Endothelial cell of umbilical vein (primary cell): ENCODE results near the gene SEPTIN5. TPM values are rescaled to one million over a fixed set of nuclear protein-coding genes. Genes with fewer than 3 reads are reported as not detected.

ENCODE experiments used
- BruUV-seq: library from RNA; stranded (reverse); fragments of 400-500 nt; replicated peaks from 2 replicates; lab custom pipeline; 2021; lab: Mats Ljungman, UMichigan
- CTCF ChIA-PET: fragments of 300-600, 350-600 bp; sonication (Branson Sonifier 250); formaldehyde crosslinking; loops from one replicate; lab custom pipeline; 2021; ENCODE audit warnings: antibody characterized with exemption, inconsistent platforms; lab: Charles Lee
- POLR2A ChIA-PET: fragments of 300-600, 350-600 bp; sonication (Branson Sonifier 250); formaldehyde crosslinking; loops from one replicate; lab custom pipeline; 2021; ENCODE audit warnings: antibody characterized with exemption, inconsistent platforms; lab: Charles Lee
- DNase-seq: peaks from one replicate; pipeline ENCODE4 v3.0.0-alpha.2; 2011; ENCODE audit warnings: low read depth, low spot score
- FAIRE-seq: peaks from 2 replicates; lab custom pipeline; 2011; peaks lifted over from hg19 to GRCh38; lab: Jason Lieb, UNC
- H2AFZ ChIP-seq: 2 replicates; pipeline ENCODE4 v1.6.0; 2012; ENCODE audit warnings: low read depth, low read length, control low read depth, inconsistent platforms
- H3K27ac ChIP-seq: 2 replicates; pipeline ENCODE4 v1.5.1; 2011; ENCODE audit warnings: low read depth, mild to moderate bottlenecking, control low read depth, low read length, moderate library complexity; ENCODE audit not compliant: insufficient read depth
- H3K27me3 ChIP-seq, 2 experiments: 2 replicates each; pipeline versions ENCODE4 v1.6.0 to v1.6.1; 2011; ENCODE audit warnings: low read length in 2 of 2, mixed read lengths in 1 of 2; ENCODE audit not compliant: control insufficient read depth in 2 of 2, insufficient read depth in 2 of 2
- H3K36me3 ChIP-seq, 2 experiments: 2 replicates in 1 of 2; 3 replicates in 1 of 2; pipeline ENCODE4 v1.5.1; 2011; ENCODE audit warnings: low read length in 2 of 2, mild to moderate bottlenecking in 1 of 2, moderate library complexity in 1 of 2; ENCODE audit not compliant: control insufficient read depth in 2 of 2, insufficient read depth in 2 of 2; ENCODE audit errors: extremely low read depth in 1 of 2
- H3K4me1 ChIP-seq: 3 replicates; pipeline ENCODE4 v1.5.1; 2011; ENCODE audit warnings: mild to moderate bottlenecking, low read length; ENCODE audit not compliant: control insufficient read depth, insufficient read depth; ENCODE audit errors: extremely low read depth
- H3K4me2 ChIP-seq: 2 replicates; pipeline ENCODE4 v1.6.1; 2011; ENCODE audit warnings: low read length, control low read depth, mixed read lengths; ENCODE audit not compliant: insufficient read depth
- H3K4me3 ChIP-seq, 3 experiments: fragments of 200-600 bp in 1 of 3; sonication (generic), shearing (Covaris generic) in 1 of 3; replicated peaks in 1 of 3; 2 replicates each; pipeline ENCODE4 v1.5.1; 2011 to 2016; ENCODE audit warnings: control low read depth in 3 of 3, low read length in 3 of 3, mild to moderate bottlenecking in 2 of 3, inconsistent platforms in 1 of 3, low read depth in 1 of 3, moderate library complexity in 1 of 3; ENCODE audit not compliant: insufficient read depth in 1 of 3
- H3K79me2 ChIP-seq: 2 replicates; pipeline ENCODE4 v1.6.0; 2012; ENCODE audit warnings: low read length, inconsistent platforms; ENCODE audit not compliant: control insufficient read depth, insufficient read depth
- H3K9ac ChIP-seq: replicated peaks from 2 replicates; pipeline ENCODE3; 2011; ENCODE audit warnings: low read length, control low read depth; ENCODE audit not compliant: insufficient read depth; ENCODE audit errors: extremely low read depth
- H3K9me1 ChIP-seq: replicated peaks from 3 replicates; pipeline ENCODE4 v1.6.0; 2011; ENCODE audit warnings: mild to moderate bottlenecking, low read length; ENCODE audit not compliant: control insufficient read depth, insufficient read depth; ENCODE audit errors: extremely low read depth
- H3K9me3 ChIP-seq: replicated peaks from 2 replicates; pipeline ENCODE4 v1.5.1; 2012; ENCODE audit warnings: low read length, inconsistent platforms; ENCODE audit not compliant: control insufficient read depth, insufficient read depth
- H4K20me1 ChIP-seq: replicated peaks from 2 replicates; pipeline ENCODE3; 2011; ENCODE audit warnings: mild to moderate bottlenecking, low read length; ENCODE audit not compliant: control insufficient read depth, insufficient read depth; ENCODE audit errors: extremely low read depth
- EZH2 ChIP-seq: IDR thresholded peaks from 2 replicates; pipeline ENCODE4 v1.6.1; 2012; ENCODE audit warnings: borderline replicate concordance, low read depth, mild to moderate bottlenecking, moderate library complexity, low read length, inconsistent platforms; ENCODE audit not compliant: severe bottlenecking
- JUN ChIP-seq: IDR thresholded peaks from 2 replicates; pipeline ENCODE4 v1.6.1; 2011; ENCODE audit warnings: borderline replicate concordance, low read depth; ENCODE audit not compliant: insufficient read length, insufficient read depth
- MAX ChIP-seq: IDR thresholded peaks from 2 replicates; pipeline ENCODE4 v1.6.1; 2011; ENCODE audit not compliant: insufficient read depth, insufficient read length
- dilution Hi-C: fragments of 300-500 bp; cut with MboI; formaldehyde crosslinking; loops from one replicate; pipeline ENCODE4 v1.15.0; 2019; ENCODE audit warnings: low sequenced_read_pairs; ENCODE audit not compliant: extremely low pct_ligation_motif_present
- intact Hi-C: fragments of 100-400 bp; cut with micrococcal nuclease; formaldehyde crosslinking; loops from one replicate; pipeline ENCODE4 v1.10.0; 2022
- polyA plus RNA-seq, 4 experiments: library from polyadenylated mRNA; depleted of rRNA in 3 of 4; stranded (reverse) in 3 of 4; unstranded in 1 of 4; fragments of >200 nt; gene quantifications; 2 replicates each; pipeline versions ENCODE4 v1.2.1 to v1.2.3, GENCODE V29; 2011 to 2012; ENCODE audit warnings: missing spikeins in 1 of 4
- total RNA-seq: library from RNA; stranded (reverse); gene quantifications from 2 replicates; pipeline ENCODE4 v1.2.3, GENCODE V29; 2021

SEPTIN5 gene
- total and polyA plus RNA-seq, 2 donors (not counting 3 experiments of a cell fraction or from before 2014, with no cell fraction given): 31.1 to 35.8 TPM

GRCh38 chr22:19715188-19715930, 1.1 kb downstream of the SEPTIN5 start:
- H4K20me1 ChIP-seq: no peaks in the 10 kb centered on the region
- H3K4me1 ChIP-seq: peaks cover 18% of the 10 kb centered on the region
- H3K4me3 ChIP-seq: peak overlapping the region in 2 of 3 experiments; percentile 52 to 69
- no peaks in the 10 kb centered on the region for H3K79me2 ChIP-seq
- dilution Hi-C loops (no loop called here), intact Hi-C loops (loop anchor here (10.0 kb wide), 1 partner anchor 241 kb away; the partner anchor contains the start of genes CDC45 and UFD1)
- POLR2A ChIA-PET: no interaction called here
- H3K27me3 ChIP-seq: no peaks in the 10 kb centered on the region
- peaks cover 0 to 7% of the 10 kb centered on the region in 2 experiments for H3K36me3 ChIP-seq
- H2AFZ ChIP-seq: no peak overlapping the region
- DNase-seq (no peak), FAIRE-seq (no peak)
- no peak overlapping the region for H3K9ac ChIP-seq
- H3K9me3 ChIP-seq: no peaks in the 10 kb centered on the region
- CTCF ChIA-PET: interaction anchor here (1.2 to 2.8 kb wide), 3 partner anchors 8 to 219 kb away, joined by 3 to 14 read pairs (median 8); partner anchors contain the start of gene GP1BB
- peak overlapping the region; percentile 59 for H3K4me2 ChIP-seq
- BruUV-seq: no TSS peak
- no peak overlapping the region for H3K27ac ChIP-seq
- TF ChIP-seq JUN: no peak
- H3K9me1 ChIP-seq: no peaks in the 10 kb centered on the region

GRCh38 chr22:19716041-19716828, 1.9 kb downstream of the SEPTIN5 start:
- ChIA-PET CTCF (interaction anchor here (0.6 to 2.8 kb wide), 7 partner anchors 14 to 416 kb away, joined by 3 to 14 read pairs (median 4); no protein-coding TSS in a partner anchor), POLR2A (no interaction called here)
- Histone ChIP-seq H3K4me3 (no peak overlapping the region), H3K4me1 (peaks cover 18% of the 10 kb centered on the region), H4K20me1 (no peaks in the 10 kb centered on the region), H3K9ac (no peak overlapping the region), H3K36me3 (peaks cover 0 to 13% of the 10 kb centered on the region in 2 experiments), H3K27me3 (no peaks in the 10 kb centered on the region), H2AFZ (no peak overlapping the region), H3K9me3 (no peaks in the 10 kb centered on the region), H3K79me2 (no peaks in the 10 kb centered on the region), H3K9me1 (no peaks in the 10 kb centered on the region), H3K4me2 (no peak overlapping the region), H3K27ac (no peak overlapping the region)
- TF ChIP-seq EZH2 (no peak), MAX (no peak)
- FAIRE-seq (no peak), DNase-seq (no peak)
- dilution Hi-C loops: no loop called here
- intact Hi-C loops: loop anchor here (10.0 kb wide), 1 partner anchor 241 kb away; the partner anchor contains the start of genes CDC45 and UFD1
- BruUV-seq: no TSS peak
